Stimulated activated CD8-positive, alpha-beta memory T cell treated with anti-CD3 and anti-CD28 coated beads, Interleukin-15, amount 100 ng/mL, for 1 hour (primary cell): ENCODE results near the gene PNPLA6.

Experiments
- DNase-seq: peaks from one replicate; pipeline ENCODE4 v3.0.0-alpha.2; 2020; ENCODE audit warnings: low read depth

PNPLA6 gene

DNA sequence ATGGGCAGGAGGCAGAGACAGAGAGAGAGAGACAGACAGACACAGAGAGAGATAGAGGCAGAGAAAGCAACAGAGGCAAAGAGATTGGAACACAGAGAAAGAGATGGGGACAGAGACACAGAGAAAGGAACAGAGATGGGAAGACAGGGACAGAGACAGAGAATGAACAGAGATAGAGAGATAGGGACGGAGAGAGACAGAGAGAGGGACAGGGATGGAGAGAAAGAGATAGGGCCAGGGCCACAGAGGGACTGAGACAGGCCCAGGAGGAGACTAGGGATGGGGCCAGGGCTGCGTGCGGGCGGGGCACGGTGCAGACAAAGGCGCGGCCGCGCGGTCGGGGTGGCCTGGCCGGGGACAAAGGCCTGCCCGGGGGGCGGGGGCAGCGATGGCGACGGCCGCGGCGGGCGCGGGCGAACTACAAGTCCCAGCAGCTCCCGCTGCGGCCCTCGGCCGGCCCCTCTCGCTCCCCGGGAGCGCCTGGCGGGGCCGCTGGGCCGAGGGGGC lies 19.8 kb upstream of the PNPLA6 start, which contains the start of gene ZNF358:
ZNF358 (plus strand) TSS at position 459 of the 507 bp plus-strand sequence. CDS start 3,140 bp downstream, outside the sequence.
- DNase-seq: no peak

GRCh38 chr19:7516333-7516732 lies 19.2 kb upstream of the PNPLA6 start:
- DNase-seq: no peak

- no peak for DNase-seq
These were observed 18.6 kb upstream of the PNPLA6 start for GRCh38 chr19:7516878-7517277.

DNA sequence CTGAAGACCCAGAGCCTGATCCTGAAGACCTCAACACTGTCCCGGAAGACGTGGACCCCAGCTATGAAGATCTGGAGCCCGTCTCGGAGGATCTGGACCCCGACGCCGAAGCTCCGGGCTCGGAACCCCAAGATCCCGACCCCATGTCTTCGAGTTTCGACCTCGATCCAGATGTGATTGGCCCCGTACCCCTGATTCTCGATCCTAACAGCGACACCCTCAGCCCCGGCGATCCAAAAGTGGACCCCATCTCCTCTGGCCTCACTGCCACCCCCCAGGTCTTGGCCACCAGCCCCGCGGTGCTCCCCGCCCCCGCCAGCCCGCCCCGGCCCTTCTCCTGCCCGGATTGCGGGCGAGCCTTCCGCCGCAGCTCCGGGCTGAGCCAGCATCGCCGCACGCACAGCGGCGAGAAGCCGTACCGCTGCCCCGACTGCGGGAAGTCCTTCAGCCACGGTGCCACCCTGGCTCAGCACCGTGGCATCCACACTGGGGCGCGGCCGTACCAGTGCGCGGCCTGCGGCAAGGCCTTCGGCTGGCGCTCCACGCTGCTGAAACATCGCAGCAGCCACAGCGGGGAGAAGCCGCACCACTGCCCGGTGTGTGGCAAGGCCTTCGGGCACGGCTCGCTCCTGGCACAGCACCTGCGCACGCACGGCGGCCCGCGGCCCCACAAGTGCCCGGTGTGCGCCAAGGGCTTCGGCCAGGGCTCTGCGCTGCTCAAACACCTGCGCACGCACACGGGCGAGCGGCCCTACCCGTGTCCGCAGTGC lies 16.0 kb upstream of the PNPLA6 start:
- no peak for DNase-seq

DNA sequence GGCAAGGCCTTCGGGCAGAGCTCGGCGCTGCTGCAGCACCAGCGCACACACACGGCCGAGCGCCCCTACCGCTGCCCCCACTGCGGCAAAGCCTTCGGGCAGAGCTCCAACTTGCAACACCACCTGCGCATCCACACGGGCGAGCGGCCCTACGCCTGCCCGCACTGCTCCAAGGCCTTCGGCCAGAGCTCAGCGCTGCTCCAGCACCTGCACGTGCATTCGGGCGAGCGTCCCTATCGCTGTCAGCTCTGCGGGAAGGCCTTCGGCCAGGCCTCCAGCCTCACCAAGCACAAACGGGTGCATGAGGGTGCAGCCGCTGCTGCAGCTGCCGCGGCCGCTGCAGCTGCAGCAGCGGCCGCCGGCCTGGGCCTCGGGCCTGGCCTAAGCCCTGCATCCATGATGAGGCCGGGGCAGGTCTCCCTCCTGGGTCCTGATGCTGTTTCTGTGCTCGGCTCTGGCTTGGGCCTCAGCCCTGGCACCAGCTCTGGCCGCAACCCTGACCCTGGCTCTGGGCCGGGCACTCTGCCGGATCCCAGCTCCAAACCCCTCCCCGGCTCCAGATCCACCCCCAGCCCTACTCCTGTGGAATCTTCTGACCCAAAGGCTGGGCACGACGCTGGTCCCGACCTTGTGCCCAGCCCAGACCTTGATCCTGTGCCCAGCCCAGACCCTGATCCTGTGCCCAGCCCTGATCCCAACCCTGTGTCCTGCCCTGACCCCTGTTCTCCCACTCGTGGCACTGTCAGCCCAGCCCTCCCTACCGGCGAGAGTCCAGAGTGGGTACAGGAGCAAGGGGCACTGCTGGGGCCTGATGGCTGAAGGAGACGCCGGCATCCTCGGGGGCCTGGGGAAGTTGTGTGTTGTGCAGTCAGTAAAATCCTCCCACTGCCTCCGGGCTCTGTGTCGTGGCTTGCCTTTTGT lies 15.1 kb upstream of the PNPLA6 start:
- no peak for DNase-seq

- DNase-seq: no peak
These were observed 13.9 kb upstream of the PNPLA6 start for GRCh38 chr19:7521551-7522071.

GRCh38 chr19:7522072-7522922 lies 13.2 kb upstream of the PNPLA6 start, which contains the start of gene MCOLN1:
Gene MCOLN1 (plus strand): TSS chr19:7522624. CDS start chr19:7522751, 127 bp downstream.
- DNase-seq: peak; percentile 98

- no peak for DNase-seq
These were observed 12.4 kb upstream of the PNPLA6 start for GRCh38 chr19:7522923-7523667.

DNA sequence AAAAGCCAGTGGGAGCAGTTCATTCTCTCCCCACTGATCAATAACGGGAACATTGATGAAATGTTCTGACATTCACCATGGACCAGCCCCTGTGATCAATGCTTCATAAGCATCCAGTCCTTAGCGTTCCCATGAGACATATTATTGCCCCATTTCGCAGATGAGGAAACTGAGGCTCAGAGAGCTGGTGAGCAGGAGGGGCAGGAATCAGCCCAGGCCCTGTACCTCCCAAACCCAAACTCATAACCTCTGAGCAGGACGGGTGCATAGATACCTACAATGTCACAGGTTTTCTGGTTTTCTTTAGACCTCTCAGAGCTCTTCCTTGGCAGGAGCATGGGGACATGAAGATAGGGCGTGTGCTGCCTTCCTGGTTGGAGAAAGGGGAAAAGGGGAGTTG lies 11.0 kb upstream of the PNPLA6 start:
- no peak for DNase-seq

GRCh38 chr19:7524992-7525739 lies 10.4 kb upstream of the PNPLA6 start:
- no peak for DNase-seq

- no peak for DNase-seq
These were observed 9.2 kb upstream of the PNPLA6 start for GRCh38 chr19:7526059-7526929.

DNA sequence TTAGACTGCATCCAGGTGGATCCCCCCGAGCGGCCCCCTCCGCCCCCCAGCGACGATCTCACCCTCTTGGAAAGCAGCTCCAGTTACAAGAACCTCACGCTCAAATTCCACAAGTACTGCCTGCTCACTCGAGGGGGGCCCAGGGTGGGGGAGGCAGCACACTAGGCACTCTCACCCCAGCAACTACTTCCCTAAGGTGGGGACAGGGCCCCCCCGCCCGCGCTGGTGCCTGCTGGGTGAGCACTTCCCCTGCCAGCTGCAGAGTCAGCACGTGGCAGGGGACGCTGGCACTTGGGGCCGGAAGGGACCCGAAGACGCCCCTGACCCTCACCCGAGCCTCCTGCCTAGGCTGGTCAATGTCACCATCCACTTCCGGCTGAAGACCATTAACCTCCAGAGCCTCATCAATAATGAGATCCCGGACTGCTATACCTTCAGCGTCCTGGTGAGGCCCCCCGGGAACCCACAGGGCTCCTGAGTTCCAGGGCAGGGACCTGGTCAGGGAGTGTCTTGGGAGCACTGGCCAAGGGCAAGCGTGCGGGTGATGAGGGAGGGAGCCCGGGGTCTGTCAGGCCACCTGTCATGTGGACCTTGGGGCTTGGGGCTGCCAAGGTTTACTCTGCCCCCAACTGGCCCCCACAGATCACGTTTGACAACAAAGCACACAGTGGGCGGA lies 7.9 kb upstream of the PNPLA6 start:
- no peak for DNase-seq

GRCh38 chr19:7528192-7528519 lies 7.4 kb upstream of the PNPLA6 start:
- no peak for DNase-seq

DNA sequence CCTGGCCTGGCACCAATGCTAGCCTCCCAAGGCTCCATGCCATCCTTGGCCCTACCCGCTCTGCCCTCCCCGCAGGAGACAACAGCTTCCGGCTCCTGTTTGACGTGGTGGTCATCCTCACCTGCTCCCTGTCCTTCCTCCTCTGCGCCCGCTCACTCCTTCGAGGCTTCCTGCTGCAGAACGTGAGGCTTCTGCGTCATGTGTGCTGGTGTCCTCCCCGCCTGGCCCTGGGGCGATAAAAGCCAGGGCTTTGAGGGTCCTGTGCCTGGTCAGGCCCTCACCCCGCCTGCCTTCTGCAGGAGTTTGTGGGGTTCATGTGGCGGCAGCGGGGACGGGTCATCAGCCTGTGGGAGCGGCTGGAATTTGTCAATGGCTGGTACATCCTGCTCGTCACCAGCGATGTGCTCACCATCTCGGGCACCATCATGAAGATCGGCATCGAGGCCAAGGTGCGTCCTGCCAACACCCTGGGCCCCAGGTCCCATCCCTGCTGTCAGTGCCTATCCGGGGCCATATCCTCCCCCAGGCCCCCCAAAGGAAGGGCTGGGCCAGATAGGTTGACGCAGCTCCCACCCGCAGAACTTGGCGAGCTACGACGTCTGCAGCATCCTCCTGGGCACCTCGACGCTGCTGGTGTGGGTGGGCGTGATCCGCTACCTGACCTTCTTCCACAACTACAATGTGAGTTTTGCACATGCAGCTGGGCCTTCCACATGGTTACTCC lies 6.8 kb upstream of the PNPLA6 start:
- DNase-seq: no peak

DNA sequence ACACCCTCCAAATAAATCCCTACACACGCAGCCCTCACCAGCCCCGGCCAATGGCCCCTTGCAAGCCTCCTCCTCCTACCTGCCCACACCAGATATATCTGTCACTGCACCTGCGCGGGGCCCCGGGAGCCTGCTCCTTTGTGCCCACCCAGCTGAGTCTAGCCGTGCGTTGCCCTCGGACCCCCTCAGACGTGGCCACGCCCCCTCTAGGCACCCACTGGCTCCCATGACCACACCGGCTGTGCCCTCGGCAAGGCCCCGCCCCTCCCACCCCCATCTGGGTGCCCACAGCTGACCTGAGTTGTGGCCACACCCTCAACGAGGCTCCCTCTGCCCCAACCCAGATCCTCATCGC lies 6.3 kb upstream of the PNPLA6 start:
- DNase-seq: no peak

DNA sequence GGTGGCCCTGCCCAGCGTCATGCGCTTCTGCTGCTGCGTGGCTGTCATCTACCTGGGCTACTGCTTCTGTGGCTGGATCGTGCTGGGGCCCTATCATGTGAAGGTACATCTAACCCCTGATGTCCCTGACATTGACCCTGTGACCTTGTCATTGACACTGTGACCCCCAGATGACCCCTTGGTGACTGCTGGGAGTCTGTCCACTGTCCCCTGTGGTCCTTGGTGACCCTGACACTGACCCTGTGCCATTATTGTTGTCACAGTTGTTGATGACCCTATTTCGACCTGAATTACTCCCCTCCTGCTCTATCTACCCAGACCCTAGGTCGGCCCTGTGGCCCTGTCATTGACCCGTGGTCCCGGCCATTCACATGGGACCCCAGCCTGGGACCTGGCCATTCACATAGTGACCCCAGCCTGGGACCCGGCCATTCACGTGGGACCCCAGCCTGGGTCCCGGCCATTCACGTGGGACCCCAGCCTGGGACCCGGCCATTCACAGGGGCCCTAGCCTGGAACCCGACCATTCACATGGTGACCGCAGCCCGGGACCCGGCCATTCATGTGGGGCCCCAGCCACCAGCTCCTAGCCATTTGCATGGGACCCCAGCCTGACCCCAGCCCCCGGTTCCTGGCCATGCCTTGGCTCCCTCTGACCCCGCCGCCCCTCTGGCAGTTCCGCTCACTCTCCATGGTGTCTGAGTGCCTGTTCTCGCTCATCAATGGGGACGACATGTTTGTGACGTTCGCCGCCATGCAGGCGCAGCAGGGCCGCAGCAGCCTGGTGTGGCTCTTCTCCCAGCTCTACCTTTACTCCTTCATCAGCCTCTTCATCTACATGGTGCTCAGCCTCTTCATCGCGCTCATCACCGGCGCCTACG lies 5.7 kb upstream of the PNPLA6 start:
- DNase-seq: no peak

GRCh38 chr19:7533281-7533885 lies 2.1 kb upstream of the PNPLA6 start:
- DNase-seq: no peak
